Endothelial cell of umbilical vein (primary cell): Measurements from ENCODE around the gene SPTLC3. TPM values are rescaled to one million over a fixed set of nuclear protein-coding genes. Genes with fewer than 3 reads are reported as not detected.
A peak's percentile ranks its signal among the peaks of the same experiment; 100 is the strongest.

ENCODE experiments used
- BruUV-seq: library from RNA; stranded (reverse); fragments of 400-500 nt; replicated peaks from 2 replicates; lab custom pipeline; 2021; lab: Mats Ljungman, UMichigan
- CTCF ChIA-PET: fragments of 300-600, 350-600 bp; sonication (Branson Sonifier 250); formaldehyde crosslinking; loops from one replicate; lab custom pipeline; 2021; ENCODE audit warnings: antibody characterized with exemption, inconsistent platforms; lab: Charles Lee
- POLR2A ChIA-PET: fragments of 300-600, 350-600 bp; sonication (Branson Sonifier 250); formaldehyde crosslinking; loops from one replicate; lab custom pipeline; 2021; ENCODE audit warnings: antibody characterized with exemption, inconsistent platforms; lab: Charles Lee
- DNase-seq: peaks from one replicate; pipeline ENCODE4 v3.0.0-alpha.2; 2011; ENCODE audit warnings: low read depth, low spot score
- FAIRE-seq: peaks from 2 replicates; lab custom pipeline; 2011; peaks lifted over from hg19 to GRCh38; lab: Jason Lieb, UNC
- H2AFZ ChIP-seq: 2 replicates; pipeline ENCODE4 v1.6.0; 2012; ENCODE audit warnings: low read depth, low read length, control low read depth, inconsistent platforms
- H3K27ac ChIP-seq: 2 replicates; pipeline ENCODE4 v1.5.1; 2011; ENCODE audit warnings: low read depth, mild to moderate bottlenecking, control low read depth, low read length, moderate library complexity; ENCODE audit not compliant: insufficient read depth
- H3K27me3 ChIP-seq, 2 experiments: 2 replicates each; pipeline versions ENCODE4 v1.6.0 to v1.6.1; 2011; ENCODE audit warnings: low read length in 2 of 2, mixed read lengths in 1 of 2; ENCODE audit not compliant: control insufficient read depth in 2 of 2, insufficient read depth in 2 of 2
- H3K36me3 ChIP-seq, 2 experiments: 2 replicates in 1 of 2; 3 replicates in 1 of 2; pipeline ENCODE4 v1.5.1; 2011; ENCODE audit warnings: low read length in 2 of 2, mild to moderate bottlenecking in 1 of 2, moderate library complexity in 1 of 2; ENCODE audit not compliant: control insufficient read depth in 2 of 2, insufficient read depth in 2 of 2; ENCODE audit errors: extremely low read depth in 1 of 2
- H3K4me1 ChIP-seq: 3 replicates; pipeline ENCODE4 v1.5.1; 2011; ENCODE audit warnings: mild to moderate bottlenecking, low read length; ENCODE audit not compliant: control insufficient read depth, insufficient read depth; ENCODE audit errors: extremely low read depth
- H3K4me2 ChIP-seq: 2 replicates; pipeline ENCODE4 v1.6.1; 2011; ENCODE audit warnings: low read length, control low read depth, mixed read lengths; ENCODE audit not compliant: insufficient read depth
- H3K4me3 ChIP-seq, 3 experiments: fragments of 200-600 bp in 1 of 3; sonication (generic), shearing (Covaris generic) in 1 of 3; replicated peaks in 1 of 3; 2 replicates each; pipeline ENCODE4 v1.5.1; 2011 to 2016; ENCODE audit warnings: control low read depth in 3 of 3, low read length in 3 of 3, mild to moderate bottlenecking in 2 of 3, inconsistent platforms in 1 of 3, low read depth in 1 of 3, moderate library complexity in 1 of 3; ENCODE audit not compliant: insufficient read depth in 1 of 3
- H3K79me2 ChIP-seq: 2 replicates; pipeline ENCODE4 v1.6.0; 2012; ENCODE audit warnings: low read length, inconsistent platforms; ENCODE audit not compliant: control insufficient read depth, insufficient read depth
- H3K9ac ChIP-seq: replicated peaks from 2 replicates; pipeline ENCODE3; 2011; ENCODE audit warnings: low read length, control low read depth; ENCODE audit not compliant: insufficient read depth; ENCODE audit errors: extremely low read depth
- H3K9me1 ChIP-seq: replicated peaks from 3 replicates; pipeline ENCODE4 v1.6.0; 2011; ENCODE audit warnings: mild to moderate bottlenecking, low read length; ENCODE audit not compliant: control insufficient read depth, insufficient read depth; ENCODE audit errors: extremely low read depth
- H3K9me3 ChIP-seq: replicated peaks from 2 replicates; pipeline ENCODE4 v1.5.1; 2012; ENCODE audit warnings: low read length, inconsistent platforms; ENCODE audit not compliant: control insufficient read depth, insufficient read depth
- H4K20me1 ChIP-seq: replicated peaks from 2 replicates; pipeline ENCODE3; 2011; ENCODE audit warnings: mild to moderate bottlenecking, low read length; ENCODE audit not compliant: control insufficient read depth, insufficient read depth; ENCODE audit errors: extremely low read depth
- CTCF ChIP-seq, 2 donors: IDR thresholded peaks; 1 replicate in 1 of 2; 2 replicates in 1 of 2; pipeline ENCODE4 v1.5.1; 2011; ENCODE audit warnings: low read length in 2 of 2, mild to moderate bottlenecking in 2 of 2, moderate library complexity in 2 of 2, control low read depth in 1 of 2, inconsistent platforms in 1 of 2, low read depth in 1 of 2; ENCODE audit not compliant: insufficient read depth in 1 of 2; ENCODE audit errors: extremely low read depth in 1 of 2
- EZH2 ChIP-seq: IDR thresholded peaks from 2 replicates; pipeline ENCODE4 v1.6.1; 2012; ENCODE audit warnings: borderline replicate concordance, low read depth, mild to moderate bottlenecking, moderate library complexity, low read length, inconsistent platforms; ENCODE audit not compliant: severe bottlenecking
- FOS ChIP-seq: IDR thresholded peaks from 2 replicates; pipeline ENCODE4 v1.6.1; 2011; ENCODE audit warnings: mild to moderate bottlenecking, low read length, moderate library complexity, borderline replicate concordance; ENCODE audit not compliant: insufficient read depth
- GATA2 ChIP-seq: IDR thresholded peaks from 2 replicates; pipeline ENCODE4 v1.7.0; 2011; ENCODE audit warnings: low read depth, mild to moderate bottlenecking, moderate library complexity, mixed read lengths, low read length; ENCODE audit not compliant: insufficient read length, insufficient read depth
- JUN ChIP-seq: IDR thresholded peaks from 2 replicates; pipeline ENCODE4 v1.6.1; 2011; ENCODE audit warnings: borderline replicate concordance, low read depth; ENCODE audit not compliant: insufficient read length, insufficient read depth
- MAX ChIP-seq: IDR thresholded peaks from 2 replicates; pipeline ENCODE4 v1.6.1; 2011; ENCODE audit not compliant: insufficient read depth, insufficient read length
- MYC ChIP-seq: IDR thresholded peaks from one replicate; pipeline ENCODE4 v1.6.1; 2011; ENCODE audit warnings: mild to moderate bottlenecking, low read depth, low read length
- POLR2A ChIP-seq: IDR thresholded peaks from 2 replicates; pipeline ENCODE4 v1.6.1; 2012; ENCODE audit warnings: low read depth, mild to moderate bottlenecking, control low read depth, low read length
- POLR2AphosphoS5 ChIP-seq: IDR thresholded peaks from 2 replicates; pipeline ENCODE4 v1.6.1; 2012; ENCODE audit warnings: low read depth, mild to moderate bottlenecking, control low read depth, low read length, moderate library complexity; ENCODE audit not compliant: insufficient read depth
- dilution Hi-C: fragments of 300-500 bp; cut with MboI; formaldehyde crosslinking; loops from one replicate; pipeline ENCODE4 v1.15.0; 2019; ENCODE audit warnings: low sequenced_read_pairs; ENCODE audit not compliant: extremely low pct_ligation_motif_present
- intact Hi-C: fragments of 100-400 bp; cut with micrococcal nuclease; formaldehyde crosslinking; loops from one replicate; pipeline ENCODE4 v1.10.0; 2022
- polyA plus RNA-seq, 4 experiments: library from polyadenylated mRNA; depleted of rRNA in 3 of 4; stranded (reverse) in 3 of 4; unstranded in 1 of 4; fragments of >200 nt; gene quantifications; 2 replicates each; pipeline versions ENCODE4 v1.2.1 to v1.2.3, GENCODE V29; 2011 to 2012; ENCODE audit warnings: missing spikeins in 1 of 4
- total RNA-seq: library from RNA; stranded (reverse); gene quantifications from 2 replicates; pipeline ENCODE4 v1.2.3, GENCODE V29; 2021

Gene SPTLC3
- total and polyA plus RNA-seq, 2 donors (not counting 3 experiments of a cell fraction or from before 2014, with no cell fraction given): 0.29 to 0.35 TPM

GRCh38 chr20:13029687-13030375 lies 21.1 kb downstream of the SPTLC3 start:
- H3K4me3 ChIP-seq: no peak overlapping the region
- no peak overlapping the region for H3K9ac ChIP-seq
- ChIA-PET CTCF (interaction anchor here (1.1 to 1.3 kb wide), 2 partner anchors 9 to 12 kb away, joined by 4 read pairs; no protein-coding TSS in a partner anchor), POLR2A (no interaction called here)
- H3K27ac ChIP-seq: no peak overlapping the region
- peak overlapping the region; percentile 15 for H2AFZ ChIP-seq
- TF ChIP-seq POLR2AphosphoS5: no peak
- TF ChIP-seq GATA2: no peak
- TF ChIP-seq MAX: no peak
- no peak for TF ChIP-seq CTCF (IDR thresholded peaks at IDR 0.05; ENCODE audit: extremely low read depth in 1 of 2, insufficient read depth in 1 of 2, low read depth in 1 of 2, low read length in 2 of 2)
- TF ChIP-seq JUN: peak; percentile 35
- TF ChIP-seq POLR2A: no peak
- peak; percentile 91 for TF ChIP-seq FOS
- TF ChIP-seq MYC: no peak
- TF ChIP-seq EZH2: no peak
- H3K9me3 ChIP-seq: no peaks in the 10 kb centered on the region
- no peaks in the 10 kb centered on the region for H3K27me3 ChIP-seq
- FAIRE-seq: peak; percentile 70
- intact Hi-C loops (no loop called here), dilution Hi-C loops (no loop called here)
- peaks cover 11% of the 10 kb centered on the region for H3K4me1 ChIP-seq
- BruUV-seq: no TSS peak
- no peaks in the 10 kb centered on the region for H3K9me1 ChIP-seq
- H4K20me1 ChIP-seq: no peaks in the 10 kb centered on the region
- no peaks in the 10 kb centered on the region for H3K79me2 ChIP-seq
- peak; percentile 18 for DNase-seq
- H3K4me2 ChIP-seq: no peak overlapping the region
- H3K36me3 ChIP-seq: no peaks in the 10 kb centered on the region
